Muscle layer of duodenum (tissue), 2 donors: ENCODE results near the gene IMPDH1.

Source experiments
- H3K27ac ChIP-seq: one replicate; pipeline ENCODE4 v1.7.0; 2013; ENCODE audit warnings: mild to moderate bottlenecking, low read length
- H3K27me3 ChIP-seq: one replicate; pipeline ENCODE4 v1.7.0; 2013; ENCODE audit warnings: low read depth, mild to moderate bottlenecking, control low read depth, low read length
- H3K36me3 ChIP-seq, 2 donors: one replicate each; pipeline ENCODE4 v1.7.0; 2013; ENCODE audit warnings: low read length in 2 of 2, control low read depth in 1 of 2, mild to moderate bottlenecking in 1 of 2; ENCODE audit not compliant: insufficient read depth in 2 of 2, control insufficient read depth in 1 of 2
- H3K4me1 ChIP-seq, 2 donors: one replicate each; pipeline ENCODE4 v1.7.0; 2013; ENCODE audit warnings: low read length in 2 of 2, mild to moderate bottlenecking in 2 of 2, control low read depth in 1 of 2, moderate library complexity in 1 of 2; ENCODE audit not compliant: insufficient read depth in 2 of 2, control insufficient read depth in 1 of 2
- H3K4me3 ChIP-seq, 2 donors: one replicate each; pipeline ENCODE4 v1.7.0; 2013; ENCODE audit warnings: low read length in 2 of 2, low read depth in 1 of 2, mild to moderate bottlenecking in 1 of 2
- H3K9me3 ChIP-seq, 2 donors: one replicate each; pipeline ENCODE4 v1.7.0; 2013; ENCODE audit warnings: low read length in 2 of 2, control low read depth in 1 of 2, mild to moderate bottlenecking in 1 of 2; ENCODE audit not compliant: control insufficient read depth in 1 of 2
- donor health status: healthy.

The IMPDH1 gene

DNA sequence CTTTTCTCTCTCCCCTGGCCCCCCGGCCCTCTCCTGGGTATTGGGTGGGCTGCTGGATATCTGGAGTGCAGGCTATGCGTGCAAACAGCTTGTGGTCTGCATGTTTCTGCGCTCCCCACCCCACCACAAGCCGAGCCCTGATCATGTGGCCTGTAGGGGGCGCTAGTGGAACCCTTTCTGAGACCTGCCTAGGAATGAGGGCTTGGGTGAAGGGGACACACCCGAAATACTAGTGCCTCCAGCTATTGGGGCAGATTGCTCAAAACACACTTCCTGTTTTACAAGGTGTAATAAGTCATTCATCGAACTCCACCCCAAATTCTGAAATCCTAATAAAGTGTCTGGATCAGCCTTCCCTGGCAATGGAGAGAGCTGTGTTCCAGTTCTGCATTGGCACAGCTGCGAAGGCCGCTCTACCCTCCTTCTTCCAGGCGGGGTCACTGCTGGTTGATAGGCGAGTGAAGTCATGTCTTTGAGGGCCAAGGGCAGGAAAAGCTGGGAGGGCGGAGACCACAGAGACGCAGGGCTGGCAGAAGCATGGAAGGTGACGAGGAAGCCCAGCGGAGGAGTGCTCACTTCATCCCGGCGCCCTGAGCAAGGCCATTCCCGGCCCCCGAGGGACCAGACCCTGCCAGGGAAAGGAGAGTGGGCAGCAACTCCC, 28.5 kb downstream of the IMPDH1 start:
- no peaks in the 10 kb centered on the region for H3K4me1 ChIP-seq
- H3K27me3 ChIP-seq, result no peaks in the 10 kb centered on the region
- H3K4me3 ChIP-seq, result no peak overlapping the region
- no peaks in the 10 kb centered on the region for H3K36me3 ChIP-seq
- H3K9me3 ChIP-seq, result no peaks in the 10 kb centered on the region
- H3K27ac ChIP-seq, result no peak overlapping the region

DNA sequence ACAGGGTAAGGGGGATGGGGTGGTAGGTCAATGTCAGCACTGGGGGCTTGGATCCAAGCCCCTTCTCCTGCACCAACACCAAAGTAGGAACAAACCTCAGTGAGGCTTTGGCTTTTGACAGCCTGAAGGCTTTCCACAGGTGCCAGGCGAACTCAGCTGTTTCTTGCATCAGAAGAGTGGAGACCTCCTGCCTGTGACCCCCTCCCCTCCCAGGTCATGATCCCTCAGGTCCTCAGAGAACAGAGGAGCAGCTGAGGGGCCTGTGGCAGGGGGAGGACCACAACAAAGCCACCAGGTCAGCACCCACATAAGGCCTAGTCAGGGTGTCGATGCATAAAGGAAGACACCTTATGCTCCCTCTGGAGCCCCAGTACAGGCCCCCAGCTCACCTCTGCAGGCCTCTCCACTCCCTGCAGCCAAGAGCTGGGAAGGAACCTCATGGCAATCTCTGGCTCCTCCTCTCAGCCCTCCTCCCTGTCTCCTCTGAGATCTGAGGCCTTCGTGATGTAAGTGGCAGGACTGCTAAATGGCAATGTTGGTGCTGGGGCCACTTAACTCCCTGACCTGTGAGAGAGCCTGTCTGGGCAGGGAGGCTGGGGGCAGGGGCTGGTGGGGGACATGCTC, 29.2 kb downstream of the IMPDH1 start:
- Histone ChIP-seq H3K36me3 (no peaks in the 10 kb centered on the region), H3K27ac (no peak overlapping the region), H3K4me1 (no peaks in the 10 kb centered on the region), H3K9me3 (no peaks in the 10 kb centered on the region), H3K27me3 (no peaks in the 10 kb centered on the region), H3K4me3 (no peak overlapping the region)

DNA sequence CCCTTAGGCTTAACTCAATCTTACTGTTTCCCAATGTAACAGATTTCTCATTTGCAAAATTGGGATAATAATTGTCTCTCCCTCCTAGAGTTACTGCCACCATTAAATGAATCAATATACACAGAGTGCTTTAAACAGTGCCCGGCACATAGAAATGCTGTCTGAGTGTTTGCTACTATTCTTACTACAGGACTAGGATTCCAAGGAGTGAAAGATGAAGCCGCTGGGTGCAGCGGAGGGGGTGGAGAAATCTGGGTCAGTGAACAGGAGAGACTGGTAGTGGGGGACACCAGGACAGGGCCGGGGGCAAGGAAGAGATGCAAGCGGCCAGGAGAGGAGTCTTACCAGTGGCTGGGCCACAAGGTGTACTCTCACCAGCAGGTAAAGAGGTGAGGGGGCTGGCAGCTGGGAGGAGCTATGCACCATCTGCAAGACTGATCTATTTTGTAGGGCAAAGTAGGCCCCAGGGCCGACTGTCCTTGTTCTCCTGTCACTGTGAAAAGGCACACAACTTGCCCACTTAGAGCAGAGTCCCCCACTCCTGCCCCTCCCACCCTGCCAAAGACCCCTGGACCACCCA, 29.8 kb downstream of the IMPDH1 start:
- Histone ChIP-seq H3K27me3 (no peaks in the 10 kb centered on the region), H3K4me3 (no peak overlapping the region), H3K4me1 (no peaks in the 10 kb centered on the region), H3K36me3 (no peaks in the 10 kb centered on the region), H3K9me3 (no peaks in the 10 kb centered on the region), H3K27ac (no peak overlapping the region)

DNA sequence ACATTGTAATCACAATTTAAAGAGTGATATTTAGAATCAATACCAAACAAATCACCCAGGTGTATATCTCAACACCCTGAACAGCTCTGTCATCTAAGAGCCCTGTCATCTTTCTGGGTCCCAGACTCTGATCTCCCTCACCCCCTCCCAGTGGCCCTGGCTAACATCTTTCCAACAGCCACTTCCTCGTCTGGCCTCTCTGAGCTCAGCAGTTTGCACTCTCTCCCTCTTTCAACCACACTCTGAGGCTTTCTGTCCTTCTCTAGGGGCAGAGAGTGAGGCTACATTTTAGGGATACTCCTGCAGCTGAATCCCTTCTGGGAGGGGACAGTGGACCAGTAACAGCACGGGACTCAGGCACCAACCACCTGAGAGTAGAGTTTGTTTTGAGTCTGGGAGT, 31.1 kb downstream of the IMPDH1 start:
- Histone ChIP-seq H3K27me3 (no peaks in the 10 kb centered on the region), H3K9me3 (no peaks in the 10 kb centered on the region), H3K4me3 (no peak overlapping the region), H3K4me1 (no peaks in the 10 kb centered on the region), H3K27ac (no peak overlapping the region), H3K36me3 (no peaks in the 10 kb centered on the region)

DNA sequence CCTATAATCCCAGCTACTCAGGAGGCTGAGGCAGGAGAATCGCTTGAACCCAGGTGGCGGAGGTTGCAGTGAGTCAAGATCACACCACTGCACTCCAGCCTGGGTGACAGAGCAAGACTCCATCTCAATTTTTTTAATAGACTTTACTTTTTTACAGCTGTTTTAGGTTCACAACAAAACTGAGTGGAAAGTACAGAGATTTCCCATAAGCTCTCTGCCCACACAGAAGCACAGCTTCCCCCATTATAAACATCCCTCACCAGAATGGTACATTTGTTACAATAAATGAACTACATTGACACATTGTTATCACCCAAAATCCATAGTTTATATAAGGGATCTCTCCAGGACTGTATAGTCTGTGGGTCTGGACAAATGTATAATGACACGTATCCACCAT, 33.7 kb downstream of the IMPDH1 start:
- H3K27me3 ChIP-seq, result no peaks in the 10 kb centered on the region
- H3K9me3 ChIP-seq, result no peaks in the 10 kb centered on the region
- H3K4me3 ChIP-seq, result no peak overlapping the region
- no peak overlapping the region for H3K27ac ChIP-seq
- no peaks in the 10 kb centered on the region for H3K36me3 ChIP-seq
- no peaks in the 10 kb centered on the region for H3K4me1 ChIP-seq

DNA sequence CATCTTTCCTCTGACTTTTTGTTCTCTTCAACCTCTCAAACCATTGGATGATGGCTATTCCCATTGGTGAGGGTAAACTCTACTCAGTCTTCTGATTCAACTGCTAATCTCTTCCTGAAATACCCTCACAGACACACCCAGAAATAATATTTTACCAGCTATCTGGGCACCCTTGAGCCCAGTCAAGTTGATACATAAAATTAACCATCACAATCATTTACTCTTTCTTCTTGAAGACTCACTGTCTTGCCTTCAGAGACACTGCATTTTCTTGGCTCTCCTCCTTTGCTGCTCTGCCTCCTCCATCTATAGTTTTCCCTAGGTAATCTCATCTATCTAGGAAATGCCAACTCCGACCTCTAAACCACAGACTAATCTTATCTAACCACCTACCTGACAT, 35.7 kb downstream of the IMPDH1 start:
- no peaks in the 10 kb centered on the region for H3K9me3 ChIP-seq
- H3K27ac ChIP-seq, result no peak overlapping the region
- no peaks in the 10 kb centered on the region for H3K36me3 ChIP-seq
- no peaks in the 10 kb centered on the region for H3K4me1 ChIP-seq
- H3K4me3 ChIP-seq, result no peak overlapping the region
- H3K27me3 ChIP-seq, result no peaks in the 10 kb centered on the region

DNA sequence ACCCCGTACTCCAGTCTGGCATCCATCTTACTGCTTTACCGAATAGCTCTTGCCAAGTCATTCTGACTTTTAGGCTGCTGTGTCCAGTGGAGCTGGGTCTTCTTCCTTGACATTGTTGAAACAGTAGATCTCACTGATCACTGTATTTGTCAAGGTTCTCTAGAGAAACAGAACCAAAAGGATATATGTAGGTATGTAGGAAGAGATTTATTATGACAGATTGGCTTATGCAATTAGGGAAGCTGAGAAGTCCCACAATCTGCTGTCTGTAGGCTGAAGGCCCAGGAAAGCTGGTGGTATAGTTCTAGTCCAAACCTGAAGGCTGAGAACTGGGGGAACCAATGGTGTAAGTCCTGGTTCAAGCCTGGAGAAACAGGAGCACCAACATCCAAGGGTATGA, 36.2 kb downstream of the IMPDH1 start:
- Histone ChIP-seq H3K27ac (no peak overlapping the region), H3K36me3 (no peaks in the 10 kb centered on the region), H3K4me1 (no peaks in the 10 kb centered on the region), H3K27me3 (no peaks in the 10 kb centered on the region), H3K4me3 (no peak overlapping the region), H3K9me3 (no peaks in the 10 kb centered on the region)

DNA sequence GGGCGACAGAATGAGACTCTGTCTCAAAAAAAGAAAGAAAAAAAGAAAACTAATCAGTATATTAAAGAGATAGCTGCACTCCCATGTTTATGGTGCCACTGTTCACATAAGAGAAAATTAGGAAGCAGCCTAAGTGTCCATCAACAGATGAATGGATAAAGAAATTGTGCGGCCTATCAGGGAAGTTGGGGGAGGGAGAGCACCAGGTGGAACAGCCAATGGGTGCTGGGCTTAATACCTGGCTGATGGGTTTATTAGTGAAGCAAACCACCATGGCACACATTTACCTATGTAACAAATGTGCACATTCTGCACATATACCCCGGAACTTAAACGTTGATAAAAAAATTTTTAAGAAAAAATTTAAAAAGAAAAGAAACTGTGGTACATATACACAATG, 39.3 kb downstream of the IMPDH1 start:
- Histone ChIP-seq H3K4me1 (no peaks in the 10 kb centered on the region), H3K36me3 (no peaks in the 10 kb centered on the region), H3K4me3 (no peak overlapping the region), H3K9me3 (no peaks in the 10 kb centered on the region), H3K27me3 (no peaks in the 10 kb centered on the region), H3K27ac (no peak overlapping the region)

DNA sequence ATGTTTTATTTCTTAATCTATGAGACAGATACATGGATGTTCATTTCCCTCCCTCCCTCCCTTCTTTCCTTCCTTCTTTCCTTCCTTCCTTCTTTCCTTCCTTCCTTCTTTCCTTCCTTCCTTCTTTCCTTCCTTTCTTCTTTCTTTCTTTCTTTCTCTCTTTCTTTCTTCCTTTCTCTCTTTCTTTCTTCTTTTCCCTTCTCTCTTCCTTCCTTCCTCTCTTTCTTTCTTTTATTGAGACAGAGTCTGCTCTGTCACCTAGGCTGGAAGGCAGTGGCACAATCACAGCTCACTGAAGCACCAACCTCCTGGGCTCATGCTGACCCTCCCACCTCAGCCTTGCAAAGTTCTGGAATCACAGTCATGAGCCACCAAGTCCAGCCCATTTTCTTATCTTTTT, 42.8 kb downstream of the IMPDH1 start:
- Histone ChIP-seq H3K4me3 (no peak overlapping the region), H3K27me3 (peaks cover 16% of the 10 kb centered on the region), H3K4me1 (peaks cover 0 to 6% of the 10 kb centered on the region in 2 donors), H3K36me3 (no peaks in the 10 kb centered on the region), H3K9me3 (no peaks in the 10 kb centered on the region), H3K27ac (no peak overlapping the region)

DNA sequence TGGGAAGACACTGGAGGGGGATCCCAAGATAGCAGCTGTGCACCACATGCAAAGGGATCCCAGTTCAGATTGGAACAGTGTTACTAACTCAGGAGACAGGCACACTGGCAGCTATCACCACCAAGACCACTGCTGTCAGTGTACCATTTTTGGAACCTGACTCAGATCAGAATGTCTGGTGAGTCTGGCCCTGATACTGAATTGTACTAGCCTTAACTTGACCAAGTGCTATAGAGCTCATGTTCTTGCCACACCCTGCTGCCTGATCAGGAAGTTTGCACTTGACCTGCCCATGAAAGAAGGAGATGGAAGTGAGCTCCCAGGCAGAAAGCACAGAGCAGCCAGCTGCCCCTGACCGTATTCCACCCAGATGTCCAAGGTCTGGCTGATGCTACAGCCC, 43.5 kb downstream of the IMPDH1 start:
- H3K27ac ChIP-seq, result no peak overlapping the region
- no peak overlapping the region for H3K4me3 ChIP-seq
- peaks cover 0 to 9% of the 10 kb centered on the region in 2 donors for H3K4me1 ChIP-seq
- H3K9me3 ChIP-seq, result no peaks in the 10 kb centered on the region
- peaks cover 18% of the 10 kb centered on the region for H3K27me3 ChIP-seq
- H3K36me3 ChIP-seq, result no peaks in the 10 kb centered on the region

DNA sequence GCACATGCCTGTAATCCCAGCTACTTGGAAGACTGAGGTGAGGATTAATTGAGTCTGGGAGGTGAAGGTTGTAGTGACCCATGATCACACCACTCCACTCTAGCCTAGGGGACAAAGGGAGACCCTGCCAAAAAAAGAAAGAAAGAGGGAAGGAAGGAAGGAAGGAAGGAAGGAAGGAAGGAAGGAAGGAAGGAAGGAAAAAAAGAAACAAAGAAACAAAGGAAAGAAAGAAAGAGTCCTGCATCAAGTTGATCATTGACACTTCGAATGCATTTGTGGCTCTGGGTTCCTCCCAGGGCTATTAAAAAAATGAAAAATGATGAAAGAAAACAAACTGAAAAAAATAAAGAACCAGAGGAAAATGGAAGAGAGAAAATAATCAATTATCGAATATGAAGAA, 44.4 kb downstream of the IMPDH1 start:
- Histone ChIP-seq H3K27me3 (peaks cover 18% of the 10 kb centered on the region), H3K4me3 (no peak overlapping the region), H3K27ac (no peak overlapping the region)

More for the DNA sequence above, 44.4 kb downstream of the IMPDH1 start:
- H3K9me3 ChIP-seq, result no peaks in the 10 kb centered on the region
- no peaks in the 10 kb centered on the region for H3K36me3 ChIP-seq
- H3K4me1 ChIP-seq, result peaks cover 0 to 17% of the 10 kb centered on the region in 2 donors
